CD4-positive, CD25-positive, alpha-beta regulatory T cell (primary cell): ENCODE results near the gene EDARADD. TPM values are rescaled to one million over a fixed set of nuclear protein-coding genes. Genes with fewer than 3 reads are reported as not detected.

ENCODE experiments used
- ATAC-seq, 2 donors: fragments of 150-1000 bp; cut with Tn5 transposase; one replicate each; pipeline ENCODE4 v1.10.0; 2021; ENCODE audit warnings: low read depth in 2 of 2, moderate number of reproducible peaks in 2 of 2, moderate library complexity in 1 of 2
- DNase-seq, 3 donors: peaks; one replicate each; pipeline versions ENCODE4 v3.0.0 to v3.0.0-alpha.2; 2012 to 2022; ENCODE audit warnings: mixed read lengths in 1 of 3
- H3K27ac ChIP-seq: one replicate; pipeline ENCODE4 v1.7.0; 2013; ENCODE audit warnings: mild to moderate bottlenecking, low read length; ENCODE audit not compliant: insufficient read depth, poor library complexity, severe bottlenecking
- H3K27me3 ChIP-seq: one replicate; pipeline ENCODE4 v1.7.0; 2013; ENCODE audit warnings: low read length; ENCODE audit not compliant: control insufficient read depth, insufficient read depth
- H3K36me3 ChIP-seq: one replicate; pipeline ENCODE4 v1.7.0; 2013; ENCODE audit warnings: mild to moderate bottlenecking, low read length, moderate library complexity; ENCODE audit not compliant: control insufficient read depth, insufficient read depth
- H3K4me1 ChIP-seq: 2 replicates; pipeline ENCODE4 v1.7.0; 2013; ENCODE audit warnings: mild to moderate bottlenecking, low read length; ENCODE audit not compliant: insufficient read depth, control insufficient read depth, poor library complexity, severe bottlenecking
- H3K4me3 ChIP-seq: one replicate; pipeline ENCODE4 v1.7.0; 2013; ENCODE audit warnings: low read depth, mild to moderate bottlenecking, low read length, moderate library complexity
- H3K9me3 ChIP-seq, 2 experiments: 1 replicate in 1 of 2; 2 replicates in 1 of 2; pipeline ENCODE4 v1.7.0; 2013; ENCODE audit warnings: low read length in 2 of 2, mild to moderate bottlenecking in 1 of 2, moderate library complexity in 1 of 2; ENCODE audit not compliant: control insufficient read depth in 2 of 2
- H3K27ac Mint-ChIP-seq, 3 donors: one replicate each; pipeline ENCODE4 v1.8.0; 2020 to 2022; ENCODE audit warnings: mild to moderate bottlenecking in 3 of 3, mixed read lengths in 3 of 3, moderate library complexity in 2 of 3
- H3K27me3 Mint-ChIP-seq: one replicate; pipeline ENCODE4 v1.8.0; 2022; ENCODE audit warnings: mild to moderate bottlenecking, mixed read lengths
- H3K36me3 Mint-ChIP-seq: one replicate; pipeline ENCODE4 v1.8.0; 2020; ENCODE audit warnings: mixed read lengths
- H3K4me1 Mint-ChIP-seq, 4 donors: one replicate each; pipeline ENCODE4 v1.8.0; 2020 to 2022; ENCODE audit warnings: mixed read lengths in 4 of 4, mild to moderate bottlenecking in 1 of 4
- H3K4me3 Mint-ChIP-seq, 4 donors: one replicate each; pipeline ENCODE4 v1.8.0; 2020 to 2022; ENCODE audit warnings: mild to moderate bottlenecking in 4 of 4, mixed read lengths in 4 of 4, moderate library complexity in 3 of 4
- H3K9me3 Mint-ChIP-seq, 7 donors: one replicate each; pipeline ENCODE4 v1.8.0; 2020 to 2022; ENCODE audit warnings: mixed read lengths in 7 of 7, mild to moderate bottlenecking in 3 of 7, moderate library complexity in 2 of 7
- polyA plus RNA-seq, 4 donors: library from polyadenylated mRNA; unstranded; fragments of 300-500 nt; fragmentation: Illumina TruSeq; gene quantifications; one replicate each; pipeline ENCODE4 v1.2.3, GENCODE V29; 2021
- total RNA-seq: library from RNA; stranded (reverse); gene quantifications from one replicate; pipeline ENCODE4 v1.2.3, GENCODE V29; 2022

The EDARADD gene
- total and polyA plus RNA-seq, 5 donors from 2014 or later: 2.5 to 5.7 (median 4.7) TPM

DNA sequence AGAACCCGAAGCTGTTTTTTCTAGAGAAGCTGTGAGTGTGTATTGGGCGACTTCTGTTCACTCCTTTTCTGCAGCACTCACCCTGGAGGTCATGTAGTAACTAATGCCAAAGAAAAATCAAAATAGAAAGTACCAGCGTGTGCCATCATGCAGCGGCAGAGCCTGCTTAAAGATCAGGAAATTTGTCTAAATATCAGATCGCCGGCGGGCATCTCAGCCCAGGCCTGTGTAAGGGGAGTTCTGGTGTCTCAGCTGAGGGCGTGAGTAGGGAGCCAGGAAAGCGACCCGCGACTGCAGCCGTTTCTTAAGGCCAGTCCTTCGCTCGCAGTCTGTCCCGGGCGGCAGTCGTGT is 768 bp downstream of the EDARADD start:
- Mint-ChIP-seq H3K27ac (peak overlapping the region in 2 of 3 donors; percentile 33 to 81), H3K9me3 (peaks cover 0 to under 1% (median 0%) of the 10 kb centered on the region in 7 donors), H3K27me3 (peaks cover 43% of the 10 kb centered on the region), H3K4me1 (peaks cover 11 to 30% (median 18%) of the 10 kb centered on the region in 4 donors), H3K4me3 (peak overlapping the region; percentile 90 to 93 (median 92)), H3K36me3 (no peaks in the 10 kb centered on the region)
- ATAC-seq: peak; percentile 25 to 26
- DNase-seq: peak in 1 of 3 donors; percentile 13
- Histone ChIP-seq H3K27me3 (peaks cover 5% of the 10 kb centered on the region), H3K27ac (peak overlapping the region; percentile 53), H3K36me3 (no peaks in the 10 kb centered on the region), H3K4me1 (peaks cover 23% of the 10 kb centered on the region), H3K9me3 (no peaks in the 10 kb centered on the region), H3K4me3 (peak overlapping the region; percentile 81)

DNA sequence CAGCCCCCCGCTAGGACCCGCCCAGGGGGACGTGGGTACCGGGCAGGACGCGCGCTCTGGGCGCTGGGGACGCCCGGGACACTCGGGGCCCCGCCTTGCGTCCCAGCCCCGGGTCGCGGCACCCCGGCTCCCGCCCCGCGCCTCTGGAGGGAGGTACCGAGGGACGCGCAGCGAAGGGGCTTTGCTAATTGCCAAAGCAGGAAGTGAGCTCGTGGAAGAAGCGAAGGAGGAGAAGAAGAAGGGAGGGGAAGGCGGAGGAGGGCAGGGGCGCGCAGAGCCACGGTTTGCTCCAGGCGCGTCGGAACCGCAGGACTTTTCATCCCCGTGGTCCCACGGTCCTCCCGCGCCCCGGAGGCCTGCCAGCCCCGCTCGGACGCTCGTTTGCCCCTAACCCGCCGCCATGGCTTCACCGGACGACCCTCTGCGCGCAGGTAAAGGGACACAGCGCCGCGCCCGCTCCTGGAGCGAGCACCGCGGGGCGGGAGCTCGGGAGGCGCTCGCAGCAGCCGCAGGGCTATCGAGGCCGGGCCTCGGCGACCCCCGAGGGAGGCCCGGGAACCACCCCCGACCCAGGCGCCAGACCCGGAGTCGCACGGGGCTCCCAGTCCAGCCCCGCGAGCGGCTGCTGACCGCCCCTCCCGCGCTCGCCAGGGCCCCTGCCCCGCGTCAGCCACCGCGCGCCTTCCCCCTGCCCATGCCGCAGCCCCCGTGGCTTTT is 1.3 kb downstream of the EDARADD start:
- ATAC-seq (peak; percentile 71 to 79), DNase-seq (peak; percentile 22 to 41 (median 36))
- Mint-ChIP-seq H3K27ac (peak overlapping the region in 2 of 3 donors; percentile 20 to 77), H3K4me1 (peaks cover 11 to 30% (median 18%) of the 10 kb centered on the region in 4 donors), H3K9me3 (no peaks in the 10 kb centered on the region), H3K27me3 (peaks cover 40% of the 10 kb centered on the region), H3K4me3 (peak overlapping the region; percentile 93 to 97 (median 94)), H3K36me3 (peaks cover 3% of the 10 kb centered on the region)
- Histone ChIP-seq H3K9me3 (no peaks in the 10 kb centered on the region), H3K36me3 (no peaks in the 10 kb centered on the region), H3K27ac (peak overlapping the region; percentile 53), H3K4me3 (peak overlapping the region; percentile 83), H3K27me3 (peaks cover 5% of the 10 kb centered on the region), H3K4me1 (peaks cover 23% of the 10 kb centered on the region)

DNA sequence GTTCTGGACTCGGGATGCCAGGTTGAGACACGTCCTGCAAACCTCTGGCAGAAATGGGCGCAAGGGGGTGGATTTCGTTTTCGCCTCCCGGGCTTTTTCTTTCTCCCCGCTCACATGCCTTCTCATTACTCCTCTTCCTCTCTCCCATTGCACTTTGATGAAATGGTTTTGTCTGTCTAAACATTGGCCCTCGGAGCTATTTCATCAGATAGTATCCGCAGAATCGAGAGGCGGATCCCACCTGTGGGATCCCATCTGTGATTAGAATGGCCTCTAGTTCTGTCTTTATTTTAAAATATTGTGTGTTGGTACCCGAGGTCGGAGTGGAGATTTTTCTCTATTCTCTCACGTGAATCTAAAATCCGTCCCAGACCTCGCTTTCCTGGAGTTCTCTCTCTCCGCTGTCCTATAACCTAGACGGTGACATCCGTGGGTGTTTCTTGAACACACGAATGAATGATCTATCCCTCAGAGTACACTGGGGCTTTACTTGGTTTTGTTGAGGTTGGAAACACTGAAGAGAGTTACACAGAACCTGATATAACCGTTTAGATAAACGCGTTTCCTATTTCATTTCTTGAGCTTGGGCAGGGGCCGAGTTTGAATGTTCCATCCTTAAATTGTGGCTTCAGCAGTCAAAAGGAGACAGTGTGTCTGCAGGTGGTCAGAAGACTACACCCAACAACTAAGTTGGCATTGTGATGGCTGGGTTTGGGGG is 2.0 kb downstream of the EDARADD start:
- peaks cover 36% of the 10 kb centered on the region for H3K27me3 Mint-ChIP-seq

DNA sequence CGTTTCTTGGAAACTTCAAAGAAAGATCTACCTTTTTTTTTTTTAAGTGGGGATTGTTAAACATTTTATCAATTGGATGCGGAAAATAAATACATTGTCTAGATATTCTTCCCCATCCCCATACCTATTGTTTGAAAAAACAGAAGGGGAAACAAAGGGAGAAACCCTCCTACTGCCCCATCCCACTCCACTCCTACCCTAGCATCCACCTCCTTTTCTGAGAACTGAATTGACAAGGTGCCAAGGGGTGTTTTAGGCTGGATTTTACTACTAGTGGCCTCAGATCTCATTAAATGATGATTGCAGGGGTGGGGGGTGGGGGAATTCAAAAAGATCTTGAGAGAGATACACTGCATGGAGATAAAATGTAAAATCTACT is 2.6 kb downstream of the EDARADD start:
- Histone ChIP-seq H3K4me1 (peaks cover 23% of the 10 kb centered on the region), H3K36me3 (no peaks in the 10 kb centered on the region), H3K4me3 (peak overlapping the region; percentile 83), H3K27me3 (peaks cover 4% of the 10 kb centered on the region), H3K9me3 (no peaks in the 10 kb centered on the region), H3K27ac (no peak overlapping the region)
- Mint-ChIP-seq H3K36me3 (peaks cover 3% of the 10 kb centered on the region), H3K27me3 (peaks cover 33% of the 10 kb centered on the region), H3K27ac (peak overlapping the region; percentile 20 to 91 (median 77)), H3K9me3 (no peaks in the 10 kb centered on the region), H3K4me3 (peak overlapping the region; percentile 80 to 95 (median 93)), H3K4me1 (peaks cover 11 to 34% (median 19%) of the 10 kb centered on the region in 4 donors)
- no peak for ATAC-seq
- no peak for DNase-seq

More for the DNA sequence above, 2.0 kb downstream of the EDARADD start:
- Histone ChIP-seq H3K27ac (peak overlapping the region; percentile 53), H3K27me3 (peaks cover 5% of the 10 kb centered on the region), H3K4me1 (peaks cover 23% of the 10 kb centered on the region), H3K4me3 (peak overlapping the region; percentile 83), H3K9me3 (no peaks in the 10 kb centered on the region), H3K36me3 (no peaks in the 10 kb centered on the region)
- Mint-ChIP-seq H3K27ac (peak overlapping the region; percentile 62 to 91 (median 77)), H3K9me3 (no peaks in the 10 kb centered on the region), H3K4me1 (peaks cover 11 to 30% (median 18%) of the 10 kb centered on the region in 4 donors), H3K36me3 (peaks cover 3% of the 10 kb centered on the region), H3K4me3 (peak overlapping the region; percentile 93 to 97 (median 94))
- no peak for DNase-seq
- no peak for ATAC-seq

DNA sequence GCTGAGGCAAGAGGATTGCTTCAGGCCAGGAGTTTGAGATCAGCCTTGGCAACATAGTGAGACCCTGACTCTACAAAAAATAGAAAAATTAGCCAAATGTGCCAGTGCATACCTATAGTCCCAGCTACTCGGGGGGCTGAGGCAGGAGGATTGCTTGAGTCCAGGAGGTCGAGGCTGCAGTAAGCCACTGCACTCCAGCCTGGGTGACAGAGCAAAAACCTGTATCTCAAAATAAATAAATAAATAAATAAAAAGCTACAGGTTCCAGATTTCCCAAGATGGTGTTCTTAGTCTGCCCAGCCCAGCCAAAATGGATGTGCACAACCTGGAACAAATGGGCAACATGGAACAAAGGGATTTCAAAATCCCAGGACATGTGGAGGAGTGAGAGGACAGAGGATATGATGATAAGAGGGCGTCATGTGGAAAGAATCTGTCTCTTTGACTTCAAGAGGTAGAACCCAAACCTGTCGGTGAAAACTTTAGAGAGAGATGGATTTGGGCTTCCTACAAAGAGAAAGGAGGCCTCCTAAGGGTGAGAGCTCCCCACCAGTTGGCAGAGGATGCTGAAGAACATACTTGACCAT is 3.2 kb downstream of the EDARADD start:
- Mint-ChIP-seq H3K27ac (peak overlapping the region in 1 of 3 donors; percentile 20), H3K27me3 (peaks cover 32% of the 10 kb centered on the region), H3K9me3 (no peaks in the 10 kb centered on the region), H3K4me1 (peaks cover 11 to 34% (median 19%) of the 10 kb centered on the region in 4 donors), H3K36me3 (peaks cover 3% of the 10 kb centered on the region), H3K4me3 (peak overlapping the region; percentile 80 to 95 (median 93))
- Histone ChIP-seq H3K9me3 (no peaks in the 10 kb centered on the region), H3K4me3 (no peak overlapping the region), H3K27ac (no peak overlapping the region), H3K36me3 (no peaks in the 10 kb centered on the region), H3K27me3 (peaks cover 2% of the 10 kb centered on the region), H3K4me1 (peaks cover 23% of the 10 kb centered on the region)
- no peak for DNase-seq
- no peak for ATAC-seq

DNA sequence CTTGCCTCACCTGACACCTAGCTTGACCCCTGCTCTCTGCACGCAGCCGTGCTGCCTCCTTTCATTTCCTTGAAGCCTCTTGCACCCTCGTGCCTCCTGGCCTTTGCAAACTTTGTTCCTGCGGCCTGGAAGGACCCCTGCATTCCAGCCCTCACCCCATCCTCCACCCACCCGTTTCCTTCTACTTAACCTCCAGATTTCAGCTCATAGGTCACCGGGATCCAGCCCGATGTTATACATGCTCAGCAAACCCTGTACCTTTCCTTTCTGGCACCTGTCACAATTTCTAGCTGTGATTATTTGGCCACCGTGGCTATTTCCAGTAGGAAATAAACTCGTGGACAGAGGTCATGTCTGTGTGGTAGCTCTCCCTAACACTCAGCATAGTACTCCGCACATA is 4.5 kb downstream of the EDARADD start:
- H3K27me3 Mint-ChIP-seq: peaks cover 31% of the 10 kb centered on the region
- H3K4me3 Mint-ChIP-seq: peak overlapping the region in 3 of 4 donors; percentile 22 to 83 (median 58)
- peaks cover 3% of the 10 kb centered on the region for H3K36me3 Mint-ChIP-seq
- H3K27me3 ChIP-seq: peaks cover 2% of the 10 kb centered on the region
- no peak overlapping the region for H3K27ac ChIP-seq
- H3K4me1 ChIP-seq: peaks cover 23% of the 10 kb centered on the region
- H3K27ac Mint-ChIP-seq: no peak overlapping the region
- DNase-seq: no peak
- H3K9me3 Mint-ChIP-seq: no peaks in the 10 kb centered on the region
- ATAC-seq: no peak
- no peak overlapping the region for H3K4me3 ChIP-seq
- H3K4me1 Mint-ChIP-seq: peaks cover 11 to 34% (median 19%) of the 10 kb centered on the region in 4 donors
- H3K9me3 ChIP-seq: no peaks in the 10 kb centered on the region
- no peaks in the 10 kb centered on the region for H3K36me3 ChIP-seq

DNA sequence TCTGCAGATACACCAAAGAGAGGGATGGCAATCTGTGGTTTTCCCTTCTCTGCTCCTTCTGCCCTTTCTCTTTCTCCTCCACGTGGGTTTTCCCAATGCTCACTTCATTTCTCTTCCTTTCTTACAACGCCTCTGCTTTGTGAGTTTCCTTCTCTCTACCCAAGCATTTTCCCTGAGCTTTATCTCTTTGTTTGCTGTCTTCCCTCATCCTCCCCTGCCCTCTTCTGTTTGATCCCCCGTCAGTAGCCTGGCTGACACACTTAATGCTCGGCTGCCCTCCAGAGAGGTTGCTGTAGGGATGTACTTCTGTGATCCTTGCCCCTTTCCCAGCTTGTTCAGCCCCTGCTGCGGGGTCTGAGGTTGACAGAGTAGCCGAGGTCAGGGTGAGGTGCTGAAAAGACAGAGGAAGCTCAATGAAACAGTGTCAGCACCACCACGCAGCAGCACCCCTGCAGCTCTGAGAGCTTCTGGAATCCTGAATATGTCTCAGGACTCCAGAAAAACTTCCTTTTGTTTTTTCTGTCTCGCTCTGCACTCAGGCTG is 6.0 kb downstream of the EDARADD start:
- no peaks in the 10 kb centered on the region for H3K36me3 ChIP-seq
- Mint-ChIP-seq H3K27ac (no peak overlapping the region), H3K4me3 (peak overlapping the region in 1 of 4 donors; percentile 58), H3K36me3 (peaks cover 3% of the 10 kb centered on the region), H3K27me3 (peaks cover 16% of the 10 kb centered on the region), H3K4me1 (peaks cover 6 to 24% (median 13%) of the 10 kb centered on the region in 4 donors), H3K9me3 (no peaks in the 10 kb centered on the region)
- H3K4me1 ChIP-seq: peaks cover 14% of the 10 kb centered on the region
- ATAC-seq (no peak), DNase-seq (no peak)
- no peak overlapping the region for H3K4me3 ChIP-seq
- no peaks in the 10 kb centered on the region for H3K27me3 ChIP-seq
- H3K9me3 ChIP-seq: no peaks in the 10 kb centered on the region
- no peak overlapping the region for H3K27ac ChIP-seq
